GM12878 (cell line): Measurements from ENCODE around the gene LARP1B. TPM values are rescaled to one million over a fixed set of nuclear protein-coding genes. Genes with fewer than 3 reads are reported as not detected.
"Not testable (repeated sequence)": the region's sequence is repeated elsewhere in the genome, so short reads cannot be mapped to it uniquely, and the experiment has no call there.

Experiments
- ATAC-seq: fragments of 200-7000 bp; cut with Tn5 transposase; 3 replicates; pipeline ENCODE4 v1.9.1; 2020; ENCODE audit warnings: mild to moderate bottlenecking, moderate library complexity
- BruUV-seq: library from RNA; stranded (reverse); fragments of 400-500 nt; replicated peaks from 2 replicates; lab custom pipeline; 2021; lab: Mats Ljungman, UMichigan
- CTCF ChIA-PET: fragments of 300-600 bp; sonication (Branson Sonifier 250); formaldehyde crosslinking; extraction: SDS; loops from one replicate; lab custom pipeline; 2021; ENCODE audit warnings: inconsistent platforms; lab: Yijun Ruan, JAX
- POLR2A ChIA-PET: fragments of 350-600 bp; formaldehyde crosslinking; extraction: SDS; loops from one replicate; lab custom pipeline; 2021; ENCODE audit warnings: inconsistent platforms; lab: Charles Lee
- RAD21 ChIA-PET: fragments of 300-600 bp; sonication (Branson Sonifier 250); formaldehyde crosslinking; loops from one replicate; lab custom pipeline; 2023; ENCODE audit warnings: antibody characterized with exemption; ENCODE audit not compliant: unreplicated experiment; lab: Charles Lee
- SMC1A ChIA-PET: fragments of 300-600 bp; sonication (Branson Sonifier 250); formaldehyde crosslinking; loops from one replicate; lab custom pipeline; 2023; ENCODE audit not compliant: unreplicated experiment, uncharacterized antibody; lab: Charles Lee
- DNase-seq: peaks from one replicate; pipeline ENCODE4 v3.0.0-alpha.2; 2011; ENCODE audit warnings: low read depth, low spot score
- FAIRE-seq: peaks from 3 replicates; lab custom pipeline; 2011; peaks lifted over from hg19 to GRCh38; lab: Jason Lieb, UNC
- H2AFZ ChIP-seq: 2 replicates; pipeline ENCODE4 v1.6.0; 2011; ENCODE audit warnings: low read depth, low read length, control low read depth; ENCODE audit not compliant: control insufficient read depth
- H3K27ac ChIP-seq: 2 replicates; pipeline ENCODE4 v1.5.1; 2011; ENCODE audit warnings: control low read depth; ENCODE audit not compliant: control insufficient read depth, insufficient read depth
- H3K27me3 ChIP-seq, 2 experiments: replicated peaks in 1 of 2; 2 replicates each; pipeline versions ENCODE4 v1.6.0 to v1.6.1; 2011; ENCODE audit warnings: low read length in 1 of 2; ENCODE audit not compliant: control insufficient read depth in 2 of 2, insufficient read depth in 2 of 2
- H3K36me3 ChIP-seq, 2 experiments: 2 replicates each; pipeline ENCODE4 v1.5.1; 2011; ENCODE audit warnings: low read length in 1 of 2; ENCODE audit not compliant: control insufficient read depth in 2 of 2, insufficient read depth in 2 of 2
- H3K4me1 ChIP-seq: 2 replicates; pipeline ENCODE4 v1.6.1; 2011; ENCODE audit warnings: mild to moderate bottlenecking, low read length, moderate library complexity, mixed read lengths; ENCODE audit not compliant: control insufficient read depth, insufficient read depth
- H3K4me2 ChIP-seq: 2 replicates; pipeline ENCODE4 v1.6.0; 2011; ENCODE audit warnings: control low read depth; ENCODE audit not compliant: control insufficient read depth, insufficient read depth
- H3K4me3 ChIP-seq: fragments of 200-600 bp; sonication (generic); 2 replicates; pipeline ENCODE4 v1.5.1; 2016
- H3K79me2 ChIP-seq: 2 replicates; pipeline ENCODE4 v1.6.0; 2011; ENCODE audit warnings: low read length; ENCODE audit not compliant: control insufficient read depth, insufficient read depth
- H3K9ac ChIP-seq: 2 replicates; pipeline ENCODE4 v1.8.0; 2011; ENCODE audit warnings: low read length, control low read depth, mixed read lengths; ENCODE audit not compliant: control insufficient read depth, insufficient read depth
- H3K9me3 ChIP-seq: replicated peaks from 3 replicates; pipeline ENCODE4 v1.5.1; 2011; ENCODE audit warnings: mild to moderate bottlenecking, low read length; ENCODE audit not compliant: control insufficient read depth, insufficient read depth
- H4K20me1 ChIP-seq: 2 replicates; pipeline ENCODE4 v1.6.0; 2011; ENCODE audit not compliant: control insufficient read depth, insufficient read depth
- ASH2L ChIP-seq: fragments of 300-600, 200-600 bp; sonication (generic); IDR thresholded peaks from 2 replicates; pipeline ENCODE4 v1.6.1; 2017; ENCODE audit warnings: low read depth, mild to moderate bottlenecking, borderline replicate concordance
- BACH1 ChIP-seq: fragments of 450-650 bp; IDR thresholded peaks from 2 replicates; pipeline ENCODE4 v1.6.1; 2017; ENCODE audit warnings: mild to moderate bottlenecking, borderline replicate concordance
- CREB1 ChIP-seq: IDR thresholded peaks from 2 replicates; pipeline ENCODE4 v1.6.1; 2012; ENCODE audit warnings: low read depth, mild to moderate bottlenecking, inconsistent platforms
- CTCF ChIP-seq, 3 experiments: IDR thresholded peaks in 2 of 3; conservative IDR thresholded peaks in 1 of 3; 2 replicates each; pipeline ENCODE4 v1.5.1; 2011; ENCODE audit warnings: low read depth in 3 of 3, low read length in 3 of 3, mild to moderate bottlenecking in 3 of 3, control low read depth in 2 of 3, moderate library complexity in 2 of 3, inconsistent platforms in 1 of 3, mixed read lengths in 1 of 3; ENCODE audit not compliant: control insufficient read depth in 2 of 3, insufficient read depth in 1 of 3; ENCODE audit errors: extremely low read depth in 1 of 3
- GATAD2B ChIP-seq: fragments of 450-650 bp; conservative IDR thresholded peaks from 2 replicates; pipeline ENCODE4 v1.6.1; 2017; ENCODE audit warnings: low read depth, mild to moderate bottlenecking, moderate library complexity
- IKZF2 ChIP-seq, 2 experiments: fragments of 450-650 bp; IDR thresholded peaks; 2 replicates each; pipeline ENCODE4 v1.6.1; 2017; ENCODE audit warnings: mild to moderate bottlenecking in 2 of 2, moderate library complexity in 2 of 2
- IRF5 ChIP-seq: fragments of 450-650 bp; IDR thresholded peaks from 2 replicates; pipeline ENCODE4 v1.6.1; 2017; ENCODE audit warnings: borderline replicate concordance
- MTA2 ChIP-seq: fragments of 450-650 bp; IDR thresholded peaks from 2 replicates; pipeline ENCODE4 v1.6.1; 2016; ENCODE audit warnings: low read depth, mild to moderate bottlenecking, moderate library complexity
- PKNOX1 ChIP-seq: fragments of 450-650 bp; IDR thresholded peaks from 2 replicates; pipeline ENCODE4 v1.6.1; 2016; ENCODE audit warnings: mild to moderate bottlenecking
- POLR2AphosphoS2 ChIP-seq: IDR thresholded peaks from 2 replicates; pipeline ENCODE4 v1.6.1; 2011; ENCODE audit warnings: low read depth, mild to moderate bottlenecking, low read length, improper control_type of control experiment, moderate library complexity
- RELA ChIP-seq: fragments of 450-650 bp; IDR thresholded peaks from 2 replicates; pipeline ENCODE4 v1.8.0; 2014; ENCODE audit warnings: borderline replicate concordance; ENCODE audit not compliant: partially characterized antibody
- RUNX3 ChIP-seq: IDR thresholded peaks from 2 replicates; pipeline ENCODE4 v1.6.1; 2012; ENCODE audit warnings: low read length, inconsistent platforms
- SP1 ChIP-seq: IDR thresholded peaks from one replicate; pipeline ENCODE4 v1.6.1; 2011; ENCODE audit warnings: low read depth, low read length
- ZBTB11 ChIP-seq: fragments of 450-650 bp; formaldehyde crosslinking; IDR thresholded peaks from 2 replicates; pipeline ENCODE4 v1.5.0; 2022; ENCODE audit warnings: mild to moderate bottlenecking, missing genetic modification characterization
- WGBS: methylation state at CpG from one replicate; pipeline ENCODE4 v1.1.6; 2016; ENCODE audit warnings: low lambda C conversion rate; ENCODE audit not compliant: insufficient replicate concordance, insufficient coverage; ENCODE audit errors: missing lambda C conversion rate; 5-methylcytosine and 5-hydroxymethylcytosine counted together
- in situ Hi-C: fragments of 300-500 bp; cut with MboI; formaldehyde crosslinking; loops from 9 replicates; pipeline ENCODE4 v1.14.3; 2018; ENCODE audit warnings: mixed read lengths
- intact Hi-C: fragments of 100-400 bp; cut with micrococcal nuclease; formaldehyde crosslinking; loops from one replicate; pipeline ENCODE4 v1.14.2; 2022; ENCODE audit not compliant: unreplicated experiment
- polyA plus RNA-seq, 11 experiments: library from polyadenylated mRNA; depleted of rRNA in 4 of 11; unstranded in 6 of 11; stranded (reverse) in 5 of 11; fragments of >200 nt; fragmentation: Nextera tagmentation in 4 of 11; fragmentation: Illumina TruSeq in 1 of 11; extraction: Ambion mirVana in 4 of 11; extraction: Trizol in 1 of 11; gene quantifications; 1 replicate in 1 of 11; 2 replicates in 10 of 11; pipeline versions ENCODE4 v1.2.1 to v1.2.3, GENCODE V29; 2011 to 2016; ENCODE audit warnings: inconsistent platforms in 2 of 11, missing spikeins in 2 of 11, low read depth in 1 of 11
- total RNA-seq, 4 experiments: library from RNA; depleted of rRNA in 3 of 4; stranded (reverse); fragments of >200 nt in 3 of 4; fragmentation: Illumina TruSeq in 1 of 4; extraction: Trizol in 1 of 4; gene quantifications; 2 replicates each; pipeline versions ENCODE4 v1.2.1 to v1.2.3, GENCODE V29; 2013 to 2021

Gene LARP1B
- total and polyA plus RNA-seq, 10 of the 15 experiments (the other 5 are each of a cell fraction or from before 2014, with no cell fraction given), result 9.2 to 30.9 (median 14.7) TPM

GRCh38 chr4:128061566-128062536 is 739 bp downstream of the LARP1B start (continued):
- peak; percentile 67; the same call in 1 of the 2 replicates for TF ChIP-seq PKNOX1
- no peak for TF ChIP-seq MTA2
- peak; percentile 61; the same call in 1 of the 2 replicates for TF ChIP-seq IRF5
- peak; percentile 57 for TF ChIP-seq BACH1
- 0 out of 2 replicates have a peak, but pooled peaks have one; percentile 12 for TF ChIP-seq POLR2AphosphoS2
- peak; percentile 16 to 25 (median 20); a peak in 3 of 6 replicates for TF ChIP-seq CTCF (IDR thresholded peaks at IDR 0.05 in 2 of 3, conservative IDR thresholded peaks at IDR 0.05 in 1 of 3; ENCODE audit: control insufficient read depth in 2 of 3, extremely low read depth in 1 of 3, insufficient read depth in 1 of 3, low read depth in 3 of 3, low read length in 3 of 3)
- TF ChIP-seq CREB1, result 0 out of 2 replicates have a peak, but pooled peaks have one; percentile 8
- TF ChIP-seq SP1, result no peak
- TF ChIP-seq ZBTB11, result no peak
- peak; percentile 88; the same call in 1 of the 2 replicates for TF ChIP-seq GATAD2B
- peak; percentile 50 to 71 for TF ChIP-seq IKZF2 (IDR thresholded peaks at IDR 0.05)
- no peak for TF ChIP-seq RELA
- TF ChIP-seq ASH2L, result peak; percentile 28; the same call in 1 of the 2 replicates
- TF ChIP-seq RUNX3, result peak; percentile 70

GRCh38 chr4:128066453-128066820 is 5.3 kb downstream of the LARP1B start:
- intact Hi-C loops, H3K4me1 ChIP-seq, H3K27me3 ChIP-seq, H3K4me2 ChIP-seq, H3K27ac ChIP-seq, H4K20me1 ChIP-seq, ATAC-seq, H2AFZ ChIP-seq, DNase-seq, H3K36me3 ChIP-seq, H3K9ac ChIP-seq, in situ Hi-C loops, SMC1A ChIA-PET, BruUV-seq, CTCF ChIA-PET, RAD21 ChIA-PET, H3K4me3 ChIP-seq, H3K9me3 ChIP-seq, FAIRE-seq: not testable (repeated sequence)
- H3K79me2 ChIP-seq, result peaks cover 31% of the 10 kb centered on the region
- WGBS, result 100% methylated on average over 5 of the region's 10 CpGs
- POLR2A ChIA-PET, result interaction anchor here (0.7 kb wide), 1 partner anchor 45 kb away, joined by 3 read pairs; no protein-coding TSS in a partner anchor
